NT2/D1 (cell line): ENCODE results near the gene CXCR4.

Source experiments
- SUZ12 ChIP-seq: IDR thresholded peaks from 2 replicates; pipeline ENCODE4 v1.6.1; 2011; ENCODE audit not compliant: insufficient read length, insufficient read depth; ENCODE audit errors: extremely low read depth
- YY1 ChIP-seq: IDR thresholded peaks from 2 replicates; pipeline ENCODE4 v1.6.1; 2011; ENCODE audit not compliant: insufficient read length, insufficient read depth
- ZNF274 ChIP-seq: IDR thresholded peaks from 2 replicates; pipeline ENCODE4 v1.6.1; 2011; ENCODE audit warnings: mild to moderate bottlenecking, low read depth, low read length

- TF ChIP-seq YY1 (no peak), ZNF274 (no peak), SUZ12 (no peak)
Observed at GRCh38 chr2:136126021-136126420, 8.1 kb upstream of the CXCR4 start.
